ENCODE measurements around the gene FHL1.

DNA sequence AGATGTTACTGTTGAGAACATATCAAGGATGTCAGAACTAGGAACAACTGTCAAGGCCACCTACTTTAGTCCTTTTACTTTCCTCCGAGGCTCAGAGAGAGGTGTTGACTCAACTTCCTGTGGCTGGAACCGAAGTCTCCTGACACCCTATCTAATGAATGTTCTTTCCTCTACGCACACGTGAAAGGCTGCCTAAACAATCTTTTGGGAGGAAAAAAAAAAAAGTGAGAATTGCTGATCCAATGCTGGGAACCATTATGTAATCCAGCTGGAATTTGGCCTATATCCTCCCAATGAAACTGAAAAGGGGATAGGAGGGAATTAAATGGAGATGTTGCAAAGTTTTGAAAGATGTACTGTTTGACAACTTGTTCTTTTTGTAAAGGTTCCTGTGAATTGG, 112.2 kb downstream of the FHL1 start:
- TF ChIP-seq, protein P1, sequence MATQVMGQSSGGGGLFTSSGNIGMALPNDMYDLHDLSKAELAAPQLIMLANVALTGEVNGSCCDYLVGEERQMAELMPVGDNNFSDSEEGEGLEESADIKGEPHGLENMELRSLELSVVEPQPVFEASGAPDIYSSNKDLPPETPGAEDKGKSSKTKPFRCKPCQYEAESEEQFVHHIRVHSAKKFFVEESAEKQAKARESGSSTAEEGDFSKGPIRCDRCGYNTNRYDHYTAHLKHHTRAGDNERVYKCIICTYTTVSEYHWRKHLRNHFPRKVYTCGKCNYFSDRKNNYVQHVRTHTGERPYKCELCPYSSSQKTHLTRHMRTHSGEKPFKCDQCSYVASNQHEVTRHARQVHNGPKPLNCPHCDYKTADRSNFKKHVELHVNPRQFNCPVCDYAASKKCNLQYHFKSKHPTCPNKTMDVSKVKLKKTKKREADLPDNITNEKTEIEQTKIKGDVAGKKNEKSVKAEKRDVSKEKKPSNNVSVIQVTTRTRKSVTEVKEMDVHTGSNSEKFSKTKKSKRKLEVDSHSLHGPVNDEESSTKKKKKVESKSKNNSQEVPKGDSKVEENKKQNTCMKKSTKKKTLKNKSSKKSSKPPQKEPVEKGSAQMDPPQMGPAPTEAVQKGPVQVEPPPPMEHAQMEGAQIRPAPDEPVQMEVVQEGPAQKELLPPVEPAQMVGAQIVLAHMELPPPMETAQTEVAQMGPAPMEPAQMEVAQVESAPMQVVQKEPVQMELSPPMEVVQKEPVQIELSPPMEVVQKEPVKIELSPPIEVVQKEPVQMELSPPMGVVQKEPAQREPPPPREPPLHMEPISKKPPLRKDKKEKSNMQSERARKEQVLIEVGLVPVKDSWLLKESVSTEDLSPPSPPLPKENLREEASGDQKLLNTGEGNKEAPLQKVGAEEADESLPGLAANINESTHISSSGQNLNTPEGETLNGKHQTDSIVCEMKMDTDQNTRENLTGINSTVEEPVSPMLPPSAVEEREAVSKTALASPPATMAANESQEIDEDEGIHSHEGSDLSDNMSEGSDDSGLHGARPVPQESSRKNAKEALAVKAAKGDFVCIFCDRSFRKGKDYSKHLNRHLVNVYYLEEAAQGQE (IDR thresholded peaks at IDR 0.05), result no peak
- TF ChIP-seq, protein P2, sequence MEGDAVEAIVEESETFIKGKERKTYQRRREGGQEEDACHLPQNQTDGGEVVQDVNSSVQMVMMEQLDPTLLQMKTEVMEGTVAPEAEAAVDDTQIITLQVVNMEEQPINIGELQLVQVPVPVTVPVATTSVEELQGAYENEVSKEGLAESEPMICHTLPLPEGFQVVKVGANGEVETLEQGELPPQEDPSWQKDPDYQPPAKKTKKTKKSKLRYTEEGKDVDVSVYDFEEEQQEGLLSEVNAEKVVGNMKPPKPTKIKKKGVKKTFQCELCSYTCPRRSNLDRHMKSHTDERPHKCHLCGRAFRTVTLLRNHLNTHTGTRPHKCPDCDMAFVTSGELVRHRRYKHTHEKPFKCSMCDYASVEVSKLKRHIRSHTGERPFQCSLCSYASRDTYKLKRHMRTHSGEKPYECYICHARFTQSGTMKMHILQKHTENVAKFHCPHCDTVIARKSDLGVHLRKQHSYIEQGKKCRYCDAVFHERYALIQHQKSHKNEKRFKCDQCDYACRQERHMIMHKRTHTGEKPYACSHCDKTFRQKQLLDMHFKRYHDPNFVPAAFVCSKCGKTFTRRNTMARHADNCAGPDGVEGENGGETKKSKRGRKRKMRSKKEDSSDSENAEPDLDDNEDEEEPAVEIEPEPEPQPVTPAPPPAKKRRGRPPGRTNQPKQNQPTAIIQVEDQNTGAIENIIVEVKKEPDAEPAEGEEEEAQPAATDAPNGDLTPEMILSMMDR (IDR thresholded peaks at IDR 0.05; ENCODE audit: low read depth, low read length, missing input control), result no peak
- TF ChIP-seq, protein P3, sequence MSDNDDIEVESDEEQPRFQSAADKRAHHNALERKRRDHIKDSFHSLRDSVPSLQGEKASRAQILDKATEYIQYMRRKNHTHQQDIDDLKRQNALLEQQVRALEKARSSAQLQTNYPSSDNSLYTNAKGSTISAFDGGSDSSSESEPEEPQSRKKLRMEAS (IDR thresholded peaks at IDR 0.05), result peak; percentile 33
- TF ChIP-seq FOXA1 (IDR thresholded peaks at IDR 0.05), result no peak
- TF ChIP-seq YY1 (IDR thresholded peaks at IDR 0.05), result peak; percentile 37
- peak; percentile 17 to 47 for TF ChIP-seq JUND (IDR thresholded peaks at IDR 0.05)
- TF ChIP-seq RXRA (IDR thresholded peaks at IDR 0.05), result peak in 1 of 2 donors; percentile 42
- no peak for TF ChIP-seq TAF1 (conservative IDR thresholded peaks at IDR 0.05)
- peak; percentile 52 for TF ChIP-seq SP1 (IDR thresholded peaks at IDR 0.05)
- no peak for TF ChIP-seq RAD21 (IDR thresholded peaks at IDR 0.05)
